NOMO-1 treated with dmso at 0.1 percent for 144 hours (cell line): Measurements from ENCODE around the gene PKNOX2.

Source experiments
- DNase-seq: peaks from one replicate; lab custom pipeline; 2025; ENCODE audit not compliant: unreplicated experiment; lab: John Stamatoyannopoulos, UW

PKNOX2 gene

DNA sequence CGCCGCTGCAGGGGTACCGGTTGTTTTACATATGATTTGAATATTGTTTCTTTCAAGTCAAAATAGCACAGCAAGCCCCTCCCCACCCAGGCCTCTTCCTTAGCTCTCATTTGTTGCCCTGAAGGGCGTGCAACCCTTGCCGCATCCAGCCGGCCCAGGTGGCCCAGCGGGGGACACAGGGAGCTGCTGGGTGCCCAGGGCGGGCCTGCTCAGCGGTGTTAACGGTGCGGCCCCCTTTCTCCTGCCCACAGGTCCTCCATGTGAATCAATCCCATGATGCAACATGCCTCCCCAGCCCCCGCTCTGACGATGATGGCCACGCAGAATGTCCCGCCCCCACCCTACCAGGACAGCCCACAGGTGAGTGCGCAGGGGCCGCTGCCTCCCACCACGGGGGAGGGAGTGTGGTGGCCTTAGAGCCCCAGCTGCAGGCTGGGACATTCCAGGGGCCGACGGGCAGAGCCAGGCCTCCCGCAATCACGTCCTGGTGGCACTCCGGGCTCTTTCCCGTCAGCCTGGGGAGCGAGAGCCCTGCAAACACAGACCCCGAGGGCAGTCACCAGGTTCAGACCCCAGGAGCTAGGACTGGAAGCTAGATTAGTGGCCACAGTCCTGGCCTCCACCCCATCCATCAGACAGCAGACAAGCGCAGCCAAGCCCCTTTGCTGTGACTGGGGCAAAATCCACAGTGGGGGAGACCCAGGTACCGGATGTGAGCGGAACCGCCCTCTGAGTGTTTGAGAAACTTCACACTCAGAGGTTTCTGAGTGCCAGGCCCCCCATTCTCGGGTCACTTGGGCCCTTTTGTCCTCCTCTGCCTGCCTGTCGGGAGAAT lies 186.7 kb downstream of the PKNOX2 start:
- DNase-seq = no peak

DNA sequence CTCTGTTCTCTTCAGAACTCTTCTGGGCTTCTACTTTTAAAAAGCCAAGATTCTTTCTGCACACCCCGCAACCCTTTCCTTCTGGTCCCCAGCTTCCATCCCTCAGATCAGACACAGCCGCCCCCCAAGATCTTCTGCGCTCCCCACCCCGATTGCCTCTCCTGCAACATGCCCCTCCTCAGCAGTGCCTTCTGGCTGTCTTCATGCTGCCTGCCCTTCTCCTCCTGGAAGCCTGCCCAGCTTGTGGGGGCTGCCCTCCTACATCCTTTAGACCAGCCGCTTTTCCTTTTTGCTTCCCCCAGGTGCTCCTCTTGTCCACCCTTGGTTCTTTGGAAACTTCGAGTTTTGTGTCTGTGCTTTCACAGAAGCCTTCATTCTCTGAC lies 187.3 kb downstream of the PKNOX2 start:
- no peak for DNase-seq

DNA sequence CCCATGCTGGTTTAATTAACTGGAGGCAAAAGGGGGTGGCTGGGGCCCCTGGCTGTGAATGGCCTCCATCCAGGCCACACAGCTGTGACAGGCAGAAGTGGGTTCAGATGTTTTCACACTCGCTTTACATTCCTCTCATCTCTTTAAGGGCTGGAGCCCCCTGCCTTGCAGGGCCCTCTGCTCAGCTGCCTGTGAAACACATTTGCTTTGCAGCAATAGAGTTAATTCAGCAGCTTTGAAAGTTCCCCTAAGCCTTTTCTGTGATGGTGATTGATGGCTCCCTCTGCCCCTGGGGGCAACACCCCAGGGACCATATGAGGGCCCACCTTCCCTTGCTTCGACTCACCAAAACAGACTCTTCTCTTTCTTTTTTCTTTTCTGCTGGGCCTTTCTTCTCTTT lies 192.2 kb downstream of the PKNOX2 start:
- no peak for DNase-seq

DNA sequence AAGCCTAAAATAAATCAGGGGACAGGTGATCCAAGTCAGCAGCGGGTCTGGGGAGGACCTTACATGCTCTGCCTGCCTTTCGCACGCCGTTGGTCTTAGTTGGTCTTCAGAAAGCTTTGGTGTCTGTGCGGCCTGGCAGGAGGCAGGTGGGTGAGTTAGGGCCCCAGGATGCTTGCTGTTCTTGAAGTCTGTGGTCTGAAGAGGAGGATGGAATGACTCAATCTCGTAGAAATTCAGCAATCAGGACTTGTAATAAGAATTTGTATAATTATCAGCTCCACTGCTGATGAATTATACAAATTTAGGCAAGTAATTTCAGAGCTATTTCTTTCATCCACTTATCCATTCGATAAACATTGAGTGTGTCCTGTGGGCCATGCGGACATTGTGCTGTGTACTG lies 193.0 kb downstream of the PKNOX2 start:
- no peak for DNase-seq

DNA sequence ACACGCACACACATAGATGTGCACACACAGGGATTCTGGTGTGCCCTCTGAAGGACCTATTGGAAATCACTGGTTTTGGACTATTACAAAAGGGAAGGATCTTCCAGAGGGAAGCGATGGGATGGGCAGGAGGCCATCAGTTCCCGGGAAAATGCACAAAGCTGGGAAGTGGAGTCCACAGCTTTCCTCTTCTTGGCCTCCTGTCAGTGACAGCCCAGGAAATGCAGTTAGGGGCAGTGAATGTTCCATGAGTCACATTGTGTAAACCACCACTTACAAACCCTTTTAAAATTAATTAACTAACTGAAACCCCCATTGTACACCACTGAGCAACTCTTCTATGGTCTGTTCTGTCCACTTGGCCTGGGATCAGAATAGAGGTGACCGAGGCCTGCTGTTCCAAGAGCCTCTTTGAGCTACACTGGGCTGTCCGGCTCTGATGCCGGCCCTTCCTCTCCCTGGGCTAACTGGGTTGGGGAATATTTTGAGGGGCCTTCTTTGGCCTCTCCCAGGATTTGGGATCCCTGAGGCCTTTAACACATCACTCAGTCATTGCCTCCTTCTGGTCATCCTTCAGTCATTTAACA lies 193.8 kb downstream of the PKNOX2 start:
- DNase-seq = no peak

DNA sequence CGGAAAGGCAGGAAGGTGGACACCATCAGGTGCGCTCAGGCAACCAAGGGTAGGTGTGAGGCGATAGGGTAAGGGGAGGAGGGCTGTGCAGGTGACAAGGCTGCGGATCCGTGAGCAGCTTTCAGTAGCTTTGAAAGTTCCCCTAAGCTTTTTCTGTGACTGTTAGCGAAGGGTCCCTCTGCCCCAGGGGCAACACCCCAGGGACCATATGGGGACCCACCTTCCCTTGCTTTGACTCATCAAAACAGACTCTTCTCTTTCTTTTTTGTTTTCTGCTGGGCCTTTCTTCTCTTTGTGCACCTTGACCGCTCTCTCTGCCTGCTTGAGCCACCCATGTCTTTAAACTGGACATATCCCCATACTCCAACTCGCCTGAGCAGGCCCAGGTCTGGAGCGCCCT lies 194.6 kb downstream of the PKNOX2 start:
- DNase-seq = no peak

DNA sequence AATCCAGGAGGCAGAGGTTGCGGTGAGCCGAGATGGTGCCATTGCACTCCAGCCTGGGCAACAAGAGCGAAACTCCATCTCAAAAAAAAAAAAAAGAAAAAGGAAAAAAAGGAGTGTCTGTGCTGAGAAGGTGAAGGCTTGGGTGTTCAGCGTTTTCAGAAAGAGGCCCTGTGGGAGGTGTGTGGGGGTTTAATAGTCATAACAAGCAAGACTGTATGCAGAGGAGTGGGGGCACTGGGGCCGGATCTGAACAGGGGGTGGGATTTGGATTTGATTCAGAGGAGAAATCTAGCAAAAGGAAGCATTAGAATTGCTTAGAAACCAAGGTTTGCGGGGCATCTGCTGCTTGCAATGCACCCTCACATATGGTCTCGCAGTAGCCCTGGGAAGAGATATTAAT lies 195.5 kb downstream of the PKNOX2 start:
- no peak for DNase-seq

DNA sequence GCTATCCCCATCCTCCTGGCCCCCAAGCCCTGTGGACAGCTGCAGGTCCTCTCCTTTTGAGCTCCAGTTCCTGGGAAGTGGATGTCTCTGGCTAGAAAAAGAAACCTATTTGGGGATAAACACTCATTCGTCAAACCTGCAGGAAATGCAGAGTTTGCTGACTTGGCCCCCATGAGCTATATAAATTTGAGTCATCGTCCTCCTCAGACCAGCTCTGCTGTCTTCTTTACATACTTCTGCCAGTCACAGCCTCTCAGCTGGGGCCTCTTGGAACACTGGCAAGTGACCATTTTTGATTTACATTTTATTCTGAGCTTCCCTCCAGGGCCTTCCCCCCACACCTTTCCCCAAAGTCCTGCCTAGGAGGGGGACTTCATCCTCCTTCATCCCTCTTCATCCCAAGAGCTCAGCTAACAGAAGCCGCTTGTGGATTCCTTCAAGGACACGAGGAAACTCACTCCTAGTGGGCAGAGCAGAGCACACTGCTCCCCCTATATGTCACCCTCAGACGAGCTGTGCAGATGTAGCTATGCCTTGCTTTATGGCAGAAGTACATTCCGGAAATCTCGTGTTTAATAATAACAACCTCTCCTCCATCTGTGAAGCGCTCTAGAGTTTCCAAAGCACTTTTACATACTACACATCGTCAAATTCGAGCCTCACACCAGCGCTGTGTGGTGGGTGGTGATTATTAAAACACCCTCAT lies 199.7 kb downstream of the PKNOX2 start:
- DNase-seq = no peak

DNA sequence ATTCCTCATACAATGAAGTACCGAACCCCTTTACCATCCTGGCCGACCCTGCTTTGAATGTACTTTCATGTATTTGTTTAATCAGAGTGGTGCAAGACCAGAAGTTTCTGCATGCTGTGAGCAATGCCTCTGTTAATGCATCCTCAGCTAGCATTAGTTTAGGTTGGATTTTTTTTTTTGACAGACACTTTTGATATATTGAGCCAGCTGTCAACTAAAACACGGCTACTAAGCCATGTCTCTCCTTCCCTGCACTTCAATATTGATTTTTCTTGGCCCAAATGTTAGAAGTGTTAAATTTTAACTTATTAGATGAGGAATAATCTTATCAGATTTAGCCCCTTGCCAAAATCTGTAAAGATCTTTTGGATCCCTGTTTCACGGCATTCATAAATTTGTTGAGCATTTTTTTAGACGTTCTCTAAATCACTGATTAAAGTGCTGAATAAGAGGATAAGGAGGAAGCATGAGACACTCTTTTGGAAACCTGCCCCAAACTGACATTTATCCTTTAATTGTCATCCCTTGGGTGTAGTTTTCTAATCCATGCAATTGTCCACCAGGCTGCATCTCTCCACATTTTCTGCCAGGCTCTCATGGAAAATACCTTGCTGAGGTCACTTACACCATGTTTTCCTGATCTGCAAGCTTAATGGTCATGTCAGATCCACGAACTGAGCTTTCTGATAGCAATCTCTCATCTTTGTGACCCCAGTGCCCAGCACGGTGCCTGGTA lies 200.8 kb downstream of the PKNOX2 start:
- DNase-seq = no peak

DNA sequence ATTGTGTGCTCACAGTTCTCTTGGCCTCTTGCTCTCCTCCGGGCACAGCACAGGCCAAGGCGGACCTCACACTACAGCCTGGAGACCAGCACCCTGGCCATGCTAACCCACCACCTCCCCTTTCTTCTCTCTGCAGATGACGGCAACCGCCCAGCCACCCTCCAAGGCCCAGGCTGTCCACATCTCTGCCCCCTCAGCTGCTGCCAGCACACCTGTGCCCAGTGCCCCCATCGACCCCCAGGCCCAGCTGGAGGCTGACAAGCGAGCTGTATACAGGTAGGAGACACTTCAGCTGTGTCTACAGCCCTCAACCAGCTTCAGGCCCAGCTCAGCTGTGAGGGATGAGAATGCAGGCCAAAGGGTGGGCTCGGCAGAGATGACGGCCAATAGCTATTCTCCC lies 203.2 kb downstream of the PKNOX2 start:
- DNase-seq = no peak

DNA sequence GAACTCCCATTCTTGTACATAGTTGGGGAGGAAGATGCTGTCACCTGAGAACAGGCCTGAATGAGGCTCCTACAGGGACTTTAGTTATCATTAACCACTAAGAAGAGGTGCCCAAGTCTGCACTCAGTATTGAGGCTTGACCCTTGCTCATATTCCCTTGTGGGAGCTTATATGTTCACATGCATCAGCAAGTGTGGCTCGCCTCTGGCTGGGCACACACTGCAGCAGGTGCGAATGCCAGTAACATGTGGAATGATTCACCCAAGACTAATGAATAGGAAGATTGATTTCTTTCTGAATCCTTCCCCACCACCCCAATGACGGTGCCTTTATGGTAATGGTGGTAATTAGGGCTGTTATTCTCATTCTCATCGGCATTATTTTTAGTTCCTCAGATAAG lies 204.2 kb downstream of the PKNOX2 start:
- no peak for DNase-seq

DNA sequence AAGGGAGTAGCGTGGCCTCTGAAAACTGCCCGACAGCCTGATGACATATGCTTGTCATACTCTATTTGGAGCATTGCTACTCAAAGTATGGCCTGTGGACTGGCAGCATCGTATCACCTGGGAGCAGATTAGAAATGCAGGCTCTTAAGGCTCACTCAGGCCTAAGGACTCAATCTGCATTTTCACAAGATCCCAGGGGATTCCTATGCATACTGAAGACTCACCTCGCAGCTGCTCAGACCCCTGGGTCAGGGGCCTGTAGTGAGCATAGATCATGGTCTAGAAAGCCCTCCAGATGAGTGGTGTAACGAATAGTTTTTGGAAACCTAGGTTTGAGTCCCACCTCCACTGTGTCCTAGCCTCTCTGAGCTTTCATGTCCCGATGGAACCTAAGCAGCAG lies 205.3 kb downstream of the PKNOX2 start:
- no peak for DNase-seq

DNA sequence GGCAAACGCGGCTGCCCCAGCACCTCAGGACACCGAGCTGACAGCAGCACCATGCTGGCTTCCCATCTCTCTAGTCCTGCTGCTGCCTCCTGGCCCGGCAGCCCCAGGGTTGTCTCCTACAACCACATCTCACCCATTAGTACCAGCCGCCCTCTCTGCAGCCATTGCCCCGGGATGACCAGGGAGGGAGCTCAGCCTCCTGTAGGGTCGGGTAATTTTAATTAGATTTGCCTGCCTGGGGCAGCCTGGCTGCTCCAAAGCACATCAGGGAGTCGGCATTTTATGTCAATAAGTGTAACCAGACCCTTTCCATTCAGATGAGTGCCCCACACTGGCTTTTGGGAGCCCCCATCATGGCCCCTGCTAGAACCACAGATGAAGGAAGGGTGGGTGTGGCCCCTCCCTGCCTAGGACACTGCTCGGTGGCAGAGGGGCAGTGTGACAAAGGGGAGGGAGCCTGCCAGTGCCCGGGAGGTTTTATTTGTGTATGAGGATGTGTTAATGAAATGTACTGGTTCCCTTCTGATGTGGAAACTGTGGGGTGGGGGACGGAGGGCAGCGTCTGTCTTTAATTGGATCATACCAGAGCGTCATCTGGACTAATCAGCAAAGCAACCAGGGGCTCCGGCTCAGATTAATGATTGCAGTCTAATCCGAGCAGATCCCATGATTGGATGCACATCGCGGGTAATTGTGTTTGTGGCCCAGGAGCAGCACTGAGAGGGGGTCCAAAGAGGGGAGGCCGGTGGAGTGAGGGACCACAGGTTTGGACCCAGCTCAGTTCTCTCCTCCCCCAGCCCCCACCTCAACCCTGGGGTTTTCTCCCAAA lies 206.2 kb downstream of the PKNOX2 start:
- DNase-seq = no peak

DNA sequence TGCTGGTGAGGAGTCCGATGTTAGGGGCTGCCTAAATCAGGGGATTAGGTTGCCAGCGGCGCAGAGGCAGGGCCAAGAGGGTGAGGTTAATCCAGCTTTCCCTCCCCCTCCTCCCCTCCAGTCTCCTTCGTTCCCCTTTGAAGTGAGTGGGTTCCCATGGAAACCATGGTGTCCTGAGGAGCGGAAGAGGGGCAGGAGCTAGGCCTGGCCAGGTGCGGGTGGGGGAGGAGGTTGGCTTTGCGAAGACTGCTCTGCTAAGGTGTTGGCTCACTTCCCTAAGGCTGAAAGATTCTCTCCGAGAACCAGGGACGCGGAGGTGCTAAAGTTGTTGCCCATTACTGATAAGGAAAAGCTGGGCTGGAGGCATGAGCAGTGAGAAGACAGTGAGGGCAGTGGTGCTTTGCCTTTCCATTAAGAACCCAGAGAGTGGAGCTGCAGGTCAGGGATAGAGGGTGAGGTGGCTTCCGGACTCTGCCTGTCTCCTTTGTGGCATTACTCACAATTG lies 206.9 kb downstream of the PKNOX2 start:
- no peak for DNase-seq

DNA sequence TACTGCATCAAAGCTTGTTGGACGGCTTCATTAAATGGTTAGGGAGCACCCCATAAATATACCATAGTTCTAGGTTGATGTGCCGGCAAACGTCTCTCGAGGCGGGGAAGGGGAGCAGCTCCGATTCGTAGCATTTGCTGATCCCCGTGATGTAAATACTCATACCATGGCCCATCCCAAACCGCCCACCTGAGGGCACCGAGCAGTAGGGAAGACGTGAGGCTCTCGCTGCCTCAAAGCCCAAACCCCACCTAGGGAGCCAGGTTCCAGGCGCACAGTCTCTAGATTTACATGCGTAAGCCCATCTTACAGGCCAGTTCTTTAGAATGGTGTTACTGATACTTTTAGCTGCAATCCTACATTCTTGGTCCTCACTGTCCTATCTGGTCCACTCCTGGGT lies 207.5 kb downstream of the PKNOX2 start:
- DNase-seq = no peak

DNA sequence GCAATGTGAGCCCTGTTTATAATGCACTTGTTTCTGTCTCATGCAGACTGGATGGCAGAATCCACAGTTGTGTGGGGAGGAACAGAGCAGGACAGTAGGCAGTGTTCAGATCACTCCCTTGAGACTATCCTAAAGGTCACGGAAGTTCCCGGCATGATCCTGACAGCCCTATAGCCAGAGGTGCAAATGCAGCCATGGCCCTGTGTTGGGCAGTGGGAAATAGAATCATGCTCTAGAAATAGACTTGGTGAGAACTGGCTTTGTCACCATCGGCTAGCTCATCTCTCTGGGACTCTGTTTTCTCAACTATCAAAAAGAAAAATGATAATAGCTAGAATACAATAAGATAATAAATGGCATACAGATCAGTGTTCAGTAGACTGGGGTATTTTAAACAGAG lies 208.4 kb downstream of the PKNOX2 start:
- no peak for DNase-seq

DNA sequence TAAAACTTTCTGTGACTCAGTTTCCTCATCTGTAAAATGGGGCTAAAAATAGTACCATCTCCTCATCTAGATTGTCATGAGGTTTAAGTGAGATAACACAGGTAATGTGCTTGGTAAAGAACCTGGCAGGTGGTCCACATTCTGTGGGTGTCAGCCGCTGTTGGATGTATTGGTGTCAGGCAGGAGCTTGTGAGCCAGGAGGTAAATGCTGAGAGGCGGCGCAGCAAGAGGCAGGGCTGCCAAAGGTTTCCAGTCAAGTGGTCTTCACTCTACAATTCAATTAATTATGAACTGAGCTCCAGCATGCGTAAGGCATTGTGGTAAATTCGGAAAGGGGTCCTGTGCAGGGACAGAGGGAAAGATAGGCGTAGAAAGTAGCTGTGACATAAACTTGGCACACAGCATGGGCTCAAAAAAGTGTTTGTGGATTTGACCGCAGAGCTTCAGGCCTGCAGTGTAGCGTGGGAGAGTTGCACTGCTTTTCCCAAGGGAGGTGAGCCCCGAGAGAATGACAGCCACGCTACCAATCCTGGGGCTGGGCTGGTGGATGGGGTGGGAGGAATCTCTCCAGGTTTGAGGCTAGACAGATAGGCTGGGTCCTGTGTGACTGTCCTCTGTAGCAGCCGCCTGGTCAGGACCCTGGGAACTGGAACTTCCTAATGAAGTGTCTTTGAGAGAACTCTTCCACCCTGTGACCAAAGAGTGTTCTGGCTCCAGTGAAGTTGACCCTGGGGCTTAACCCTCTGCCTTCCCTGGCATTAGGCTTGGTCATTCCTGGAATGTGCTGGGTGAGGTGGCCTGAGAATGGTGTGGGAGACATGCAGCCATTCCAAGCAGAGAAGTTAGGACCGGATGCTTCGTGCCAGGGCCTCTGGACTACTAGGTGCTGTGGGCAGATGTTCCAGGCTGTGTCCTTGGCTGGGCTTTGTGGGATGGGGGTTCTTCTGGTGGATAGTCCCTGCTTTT lies 209.2 kb downstream of the PKNOX2 start:
- no peak for DNase-seq

DNA sequence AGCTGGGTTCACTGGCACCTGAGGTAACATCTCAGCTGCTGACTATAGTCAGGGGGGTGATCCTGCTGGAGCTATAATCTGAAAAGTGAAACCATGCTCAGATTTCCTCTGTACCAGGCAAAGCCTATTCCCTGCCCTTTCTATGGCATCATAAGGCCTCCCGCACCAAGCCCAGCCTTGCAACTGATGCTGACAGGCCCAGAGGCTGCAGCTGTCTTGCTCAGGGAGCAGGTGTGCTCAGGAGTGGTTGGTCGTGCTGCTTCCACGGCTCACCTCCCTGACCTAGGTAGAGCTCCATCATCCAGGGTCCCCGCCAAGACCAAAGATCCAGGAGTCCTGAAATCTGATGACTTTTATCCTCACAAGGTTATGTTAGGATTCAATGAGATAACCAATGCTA lies 209.8 kb downstream of the PKNOX2 start:
- DNase-seq = no peak

DNA sequence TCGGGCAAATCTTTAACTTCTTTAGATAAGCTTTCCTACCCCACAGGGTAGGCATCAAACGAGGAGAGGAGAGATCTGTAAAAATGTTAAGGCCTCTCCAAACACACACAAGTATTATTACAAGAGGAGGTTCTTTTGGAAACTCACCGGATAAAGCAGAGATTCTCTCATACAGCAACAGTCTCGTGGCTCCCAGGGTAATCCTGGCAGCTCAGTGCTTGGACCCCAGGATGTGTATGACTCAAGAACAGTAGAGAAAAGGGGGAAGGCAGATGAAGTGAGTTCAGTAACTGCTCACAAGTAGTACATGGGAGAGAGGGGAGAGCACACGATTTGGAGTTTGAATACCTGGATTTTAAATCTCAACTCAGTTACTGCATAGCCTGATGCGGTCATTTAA lies 210.6 kb downstream of the PKNOX2 start:
- no peak for DNase-seq
